Upper lobe of left lung (tissue), 4 donors: ENCODE results near the gene RBM10.

Source experiments
- EP300 ChIP-seq, 4 donors: sonication (generic); formaldehyde crosslinking; IDR thresholded peaks; one replicate each; pipeline ENCODE4 v1.5.1; 2017; ENCODE audit warnings: antibody characterized with exemption in 4 of 4, control low read depth in 2 of 4
- POLR2A ChIP-seq, 4 donors: fragments of 450-650 bp; IDR thresholded peaks; one replicate each; pipeline ENCODE4 v1.5.1; 2016 to 2017; ENCODE audit warnings: antibody characterized with exemption in 4 of 4, mild to moderate bottlenecking in 2 of 4
- POLR2AphosphoS5 ChIP-seq, 2 donors: sonication (generic); formaldehyde crosslinking; IDR thresholded peaks; one replicate each; pipeline ENCODE4 v1.5.1; 2017; ENCODE audit warnings: antibody characterized with exemption in 2 of 2
- TF ChIP-seq, protein P1 (sequence below), 6 experiments: fragments of 450-650 bp in 4 of 6; fragments of 200-600 bp in 2 of 6; sonication (generic) in 2 of 6; IDR thresholded peaks; one replicate each; pipeline ENCODE4 v1.5.1; 2016 to 2019; ENCODE audit warnings: antibody characterized with exemption in 6 of 6

DNA sequence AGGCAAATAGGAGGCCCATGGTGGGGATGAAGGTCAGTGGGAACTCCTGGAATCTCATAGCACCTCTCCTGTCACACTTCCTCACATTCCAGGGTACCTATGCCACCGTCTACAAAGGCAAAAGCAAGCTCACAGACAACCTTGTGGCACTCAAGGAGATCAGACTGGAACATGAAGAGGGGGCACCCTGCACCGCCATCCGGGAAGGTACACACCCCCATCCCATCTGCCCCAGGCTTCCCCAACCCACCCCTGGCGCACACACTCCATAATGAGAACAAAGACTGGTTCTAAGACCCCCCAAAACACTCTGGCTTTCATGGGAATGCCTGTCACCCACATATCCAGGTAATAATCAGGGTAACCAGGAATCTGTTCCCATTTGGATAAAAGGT lies 79.9 kb downstream of the RBM10 start:
- TF ChIP-seq EP300 (IDR thresholded peaks at IDR 0.05) (no peak), POLR2A (IDR thresholded peaks at IDR 0.05) (no peak), POLR2AphosphoS5 (IDR thresholded peaks at IDR 0.05) (no peak)
- TF ChIP-seq, protein P1, sequence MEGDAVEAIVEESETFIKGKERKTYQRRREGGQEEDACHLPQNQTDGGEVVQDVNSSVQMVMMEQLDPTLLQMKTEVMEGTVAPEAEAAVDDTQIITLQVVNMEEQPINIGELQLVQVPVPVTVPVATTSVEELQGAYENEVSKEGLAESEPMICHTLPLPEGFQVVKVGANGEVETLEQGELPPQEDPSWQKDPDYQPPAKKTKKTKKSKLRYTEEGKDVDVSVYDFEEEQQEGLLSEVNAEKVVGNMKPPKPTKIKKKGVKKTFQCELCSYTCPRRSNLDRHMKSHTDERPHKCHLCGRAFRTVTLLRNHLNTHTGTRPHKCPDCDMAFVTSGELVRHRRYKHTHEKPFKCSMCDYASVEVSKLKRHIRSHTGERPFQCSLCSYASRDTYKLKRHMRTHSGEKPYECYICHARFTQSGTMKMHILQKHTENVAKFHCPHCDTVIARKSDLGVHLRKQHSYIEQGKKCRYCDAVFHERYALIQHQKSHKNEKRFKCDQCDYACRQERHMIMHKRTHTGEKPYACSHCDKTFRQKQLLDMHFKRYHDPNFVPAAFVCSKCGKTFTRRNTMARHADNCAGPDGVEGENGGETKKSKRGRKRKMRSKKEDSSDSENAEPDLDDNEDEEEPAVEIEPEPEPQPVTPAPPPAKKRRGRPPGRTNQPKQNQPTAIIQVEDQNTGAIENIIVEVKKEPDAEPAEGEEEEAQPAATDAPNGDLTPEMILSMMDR (IDR thresholded peaks at IDR 0.05), result no peak
